ENCODE data around the gene LPIN3.

Gene LPIN3

GRCh38 chr20:41394931-41395666, 54.5 kb downstream of the LPIN3 start:
- no peak for DNase-seq

GRCh38 chr20:41395667-41396664, 55.3 kb downstream of the LPIN3 start:
- no peak for DNase-seq

GRCh38 chr20:41398408-41398807, 57.8 kb downstream of the LPIN3 start:
- peak; percentile 74 for DNase-seq

- DNase-seq: no peak
Observed at GRCh38 chr20:41403604-41404003, 63.0 kb downstream of the LPIN3 start.

- no peak for DNase-seq
Observed at GRCh38 chr20:41405436-41405835, 64.8 kb downstream of the LPIN3 start.

GRCh38 chr20:41406353-41406752, 65.7 kb downstream of the LPIN3 start:
- no peak for DNase-seq

GRCh38 chr20:41406896-41407444, 66.3 kb downstream of the LPIN3 start:
- no peak for DNase-seq

- DNase-seq: no peak
Observed at GRCh38 chr20:41407607-41408006, 67.0 kb downstream of the LPIN3 start.

GRCh38 chr20:41408156-41408794, 67.7 kb downstream of the LPIN3 start:
- DNase-seq: no peak

- DNase-seq: no peak
Observed at GRCh38 chr20:41408986-41409385, 68.4 kb downstream of the LPIN3 start.
